HG02678 (cell line): ENCODE results near the gene ARHGAP44.

Experiments used
- ATAC-seq: cut with Tn5 transposase; IDR thresholded peaks from one replicate; pipeline ENCODE4 v1.9.1; 2021; ENCODE audit warnings: mild to moderate bottlenecking, moderate library complexity; ENCODE audit not compliant: unreplicated experiment

The ARHGAP44 gene

GRCh38 chr17:12789481-12790248 is at the start of gene ARHGAP44:
Gene ARHGAP44 (plus strand): TSS chr17:12789498. CDS start chr17:12789839, 341 bp downstream.
- ATAC-seq, result peak; percentile 76

- no peak for ATAC-seq
Measured at GRCh38 chr17:12739500-12739899, 49.8 kb upstream of the ARHGAP44 start.

- ATAC-seq, result no peak
Measured at GRCh38 chr17:12743046-12743445, 46.3 kb upstream of the ARHGAP44 start.

GRCh38 chr17:12744298-12744697 is 45.0 kb upstream of the ARHGAP44 start:
- no peak for ATAC-seq

- ATAC-seq, result no peak
Measured at GRCh38 chr17:12744786-12745185, 44.5 kb upstream of the ARHGAP44 start.

GRCh38 chr17:12745486-12745885 is 43.8 kb upstream of the ARHGAP44 start:
- ATAC-seq, result no peak

DNA sequence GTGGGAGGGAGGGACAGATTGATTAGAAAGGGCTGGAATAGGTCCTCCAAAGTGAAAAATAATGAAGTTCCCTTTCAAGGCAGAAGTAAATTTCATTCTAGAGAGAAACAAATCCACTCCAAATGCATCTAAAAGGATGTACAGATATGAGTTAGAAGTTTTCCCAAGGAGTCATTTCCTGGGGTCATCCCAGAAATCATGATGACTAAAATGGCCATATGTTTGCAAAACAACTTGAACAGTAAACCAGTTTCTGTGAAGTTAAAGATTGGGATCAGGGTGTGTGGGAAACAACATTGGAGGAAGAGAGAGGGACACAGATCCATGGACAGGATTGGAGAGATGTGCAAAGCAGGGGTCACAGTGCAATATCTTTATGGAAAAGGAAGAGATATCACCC is 32.5 kb upstream of the ARHGAP44 start:
- ATAC-seq, result no peak

DNA sequence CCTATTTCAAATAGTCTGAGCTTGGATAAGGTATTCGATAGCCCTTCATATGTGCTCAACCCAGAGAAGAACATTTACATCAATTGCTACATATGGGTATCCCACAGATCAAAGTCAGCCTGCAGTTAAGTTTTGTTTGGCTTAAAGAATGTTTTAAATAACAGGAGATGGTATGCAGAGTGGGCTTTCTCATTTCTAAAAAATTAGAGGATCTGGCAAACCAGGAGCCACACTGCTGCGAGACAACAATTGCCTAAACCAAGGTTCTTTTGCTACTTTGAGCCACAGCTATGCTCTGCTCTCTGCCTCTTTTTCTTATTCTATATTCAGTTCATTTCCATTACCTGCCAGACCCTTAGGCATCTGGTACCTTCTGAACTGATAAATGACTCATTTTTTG is 30.2 kb upstream of the ARHGAP44 start:
- no peak for ATAC-seq

- no peak for ATAC-seq
Measured at GRCh38 chr17:12765548-12765947, 23.8 kb upstream of the ARHGAP44 start.

DNA sequence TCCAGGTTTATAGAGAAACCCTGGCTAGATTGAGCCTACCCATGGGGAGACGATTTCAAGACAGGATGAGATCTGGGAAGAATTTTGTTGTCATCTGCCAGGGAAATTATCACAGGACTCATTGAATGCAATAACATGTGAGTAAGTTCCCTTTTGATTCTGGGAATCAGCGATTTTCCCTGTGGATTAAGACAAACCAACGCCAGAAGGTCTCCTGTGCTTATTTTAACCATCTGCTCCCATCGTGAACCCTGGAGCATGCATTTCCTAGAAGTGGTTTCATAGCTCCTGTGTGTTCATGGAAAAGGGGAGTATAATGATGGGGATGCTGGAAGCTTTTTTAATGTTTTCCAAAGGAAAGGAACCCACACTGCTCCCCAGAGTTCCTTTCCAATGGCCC is 21.0 kb upstream of the ARHGAP44 start:
- ATAC-seq, result no peak

- no peak for ATAC-seq
Measured at GRCh38 chr17:12769981-12770380, 19.3 kb upstream of the ARHGAP44 start.

DNA sequence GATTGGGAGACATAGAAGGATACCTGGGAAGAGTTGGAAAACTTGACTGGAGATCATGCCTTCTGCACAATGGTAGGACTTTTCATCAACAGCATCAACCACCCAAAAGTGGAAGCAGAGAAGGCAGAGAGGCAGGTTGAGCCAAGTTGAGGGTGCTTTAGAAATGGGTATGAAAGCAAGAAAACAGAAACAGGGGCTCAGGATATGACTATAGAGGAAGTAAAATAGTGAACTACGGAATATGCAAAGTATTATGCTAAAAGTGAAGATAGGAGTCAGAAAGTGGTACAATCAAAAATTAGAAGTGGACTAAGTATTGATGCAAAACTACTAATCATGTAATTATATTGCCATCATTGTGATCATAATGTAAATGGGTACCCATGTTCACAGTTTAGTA is 16.1 kb upstream of the ARHGAP44 start:
- ATAC-seq, result no peak

- peak; percentile 97 for ATAC-seq
Measured at GRCh38 chr17:12789075-12789480, 220 bp upstream of the ARHGAP44 start.

- no peak for ATAC-seq
Measured at GRCh38 chr17:12790249-12791106, 1.2 kb downstream of the ARHGAP44 start.

- no peak for ATAC-seq
Measured at GRCh38 chr17:12794919-12795532, 5.7 kb downstream of the ARHGAP44 start.

- ATAC-seq, result no peak
Measured at GRCh38 chr17:12800855-12801365, 11.6 kb downstream of the ARHGAP44 start.

- ATAC-seq, result no peak
Measured at GRCh38 chr17:12806630-12807029, 17.3 kb downstream of the ARHGAP44 start.

DNA sequence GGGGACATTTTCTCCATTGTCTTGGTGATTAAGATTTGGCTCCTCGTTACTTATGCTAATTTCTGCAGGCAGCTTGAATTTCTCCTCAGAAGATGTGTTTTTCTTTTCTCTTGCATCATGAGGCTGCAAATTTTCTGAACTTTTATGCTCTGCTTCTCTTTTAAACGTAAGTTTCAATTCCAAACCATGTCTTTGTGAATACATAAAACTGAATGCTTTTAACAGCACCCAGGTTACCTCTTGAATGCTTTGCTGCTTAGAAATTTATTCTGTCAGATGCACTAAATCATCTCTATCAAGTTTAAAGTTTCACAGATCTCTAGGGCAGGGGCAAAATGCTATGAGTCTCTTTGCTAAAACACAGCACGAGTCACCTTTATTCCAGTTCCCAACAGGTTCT is 19.4 kb downstream of the ARHGAP44 start:
- no peak for ATAC-seq

- no peak for ATAC-seq
Measured at GRCh38 chr17:12812877-12813276, 23.6 kb downstream of the ARHGAP44 start.

DNA sequence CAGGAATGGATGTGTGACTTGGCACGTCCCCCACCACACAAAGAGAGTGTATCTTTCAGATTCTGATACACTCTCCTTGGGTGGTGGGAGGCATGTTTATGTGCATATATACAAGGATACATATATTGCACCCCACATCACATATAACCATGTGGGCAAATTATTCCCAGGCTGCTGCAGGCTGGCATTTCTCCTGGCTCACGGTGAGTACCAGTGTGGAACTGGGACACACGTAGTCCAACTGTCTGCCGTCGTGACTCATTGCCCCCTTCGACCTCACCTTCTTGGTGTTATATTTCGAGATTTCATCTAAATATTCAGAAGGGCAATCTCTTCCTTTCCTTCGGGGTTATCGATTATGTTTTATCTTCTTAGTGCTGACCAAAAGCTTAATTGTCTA is 24.4 kb downstream of the ARHGAP44 start:
- no peak for ATAC-seq

GRCh38 chr17:12814718-12815117 is 25.4 kb downstream of the ARHGAP44 start:
- ATAC-seq, result no peak
